Camera-type eye (tissue), 1 donor: ENCODE measurements around the gene RUNDC1. TPM values are rescaled to one million over a fixed set of nuclear protein-coding genes. Genes with fewer than 3 reads are reported as not detected.

Experiments
- total RNA-seq: library from RNA; depleted of rRNA; stranded (reverse); fragments of >200 nt; gene quantifications from one replicate; pipeline ENCODE4 v1.2.3, GENCODE V29; 2014

The RUNDC1 gene
- total RNA-seq: 16.8 TPM

DNA sequence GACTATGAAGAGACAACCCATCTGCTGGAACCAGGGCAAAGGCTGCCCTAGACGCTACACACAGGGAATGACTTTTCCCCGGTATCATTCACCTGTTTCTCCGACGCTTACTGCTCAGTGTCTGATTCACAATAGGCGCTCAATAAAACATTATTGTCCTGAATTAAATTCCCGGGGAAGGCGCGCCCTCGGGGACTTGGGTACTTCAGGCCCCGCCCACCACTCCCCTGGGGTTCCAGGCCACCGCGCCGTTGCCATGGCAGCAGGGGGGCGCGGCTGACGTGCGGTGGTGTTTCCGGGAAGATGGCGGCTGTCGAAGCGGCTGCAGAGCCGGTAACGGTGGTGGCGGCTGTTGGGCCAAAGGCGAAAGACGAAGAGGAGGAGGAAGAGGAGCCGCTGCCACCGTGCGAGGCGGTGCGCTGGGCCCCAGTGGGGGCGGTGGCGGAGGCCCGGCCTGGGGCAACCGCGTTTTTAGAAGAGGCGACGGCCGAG lies at the start of gene RUNDC1:
TSS of gene RUNDC1 (plus strand) at position 292 of the 492 bp plus-strand sequence. CDS start at position 304, 12 bp downstream.

DNA sequence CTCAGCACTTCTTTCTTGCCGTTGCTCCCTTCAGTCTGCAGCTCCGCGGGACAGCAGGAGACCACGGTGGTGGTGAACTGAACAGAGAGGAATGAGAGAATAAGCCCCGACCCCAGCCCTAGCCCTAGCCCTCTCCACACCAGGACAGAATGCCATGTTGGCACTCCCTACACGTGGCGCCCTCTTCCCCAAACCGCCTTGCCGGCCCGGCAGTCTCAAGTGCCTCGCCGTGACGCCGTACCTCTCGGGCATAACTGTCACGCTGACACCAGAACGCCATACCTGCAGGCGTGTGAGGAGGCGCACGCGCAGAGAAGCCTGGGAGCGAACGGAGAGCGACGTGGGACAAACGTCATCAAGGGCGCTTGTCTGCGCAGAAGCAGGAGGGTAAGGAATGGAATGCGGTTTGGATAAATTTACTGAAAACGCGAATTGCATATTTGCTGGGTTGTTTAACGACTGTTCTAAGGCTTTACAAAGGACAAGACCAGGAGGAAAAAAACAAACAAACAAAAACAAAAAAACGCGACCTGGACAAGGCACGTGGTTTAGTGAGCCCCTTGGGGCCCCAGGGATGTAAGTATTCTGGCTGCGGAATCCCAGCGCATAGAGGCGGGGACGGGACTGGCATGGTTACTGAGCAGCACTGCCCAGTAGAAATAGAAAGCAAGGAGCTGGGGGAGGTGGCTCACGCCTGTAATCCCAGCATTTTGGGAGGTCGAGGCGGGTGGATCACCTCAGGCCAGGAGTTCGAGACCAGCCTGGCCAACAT lies 16.0 kb upstream of the RUNDC1 start, which contains the start of gene AARSD1:
TSS of gene AARSD1 (minus strand) at position 294 of the 772 bp plus-strand sequence. CDS start at position 280, 14 bp downstream.

DNA sequence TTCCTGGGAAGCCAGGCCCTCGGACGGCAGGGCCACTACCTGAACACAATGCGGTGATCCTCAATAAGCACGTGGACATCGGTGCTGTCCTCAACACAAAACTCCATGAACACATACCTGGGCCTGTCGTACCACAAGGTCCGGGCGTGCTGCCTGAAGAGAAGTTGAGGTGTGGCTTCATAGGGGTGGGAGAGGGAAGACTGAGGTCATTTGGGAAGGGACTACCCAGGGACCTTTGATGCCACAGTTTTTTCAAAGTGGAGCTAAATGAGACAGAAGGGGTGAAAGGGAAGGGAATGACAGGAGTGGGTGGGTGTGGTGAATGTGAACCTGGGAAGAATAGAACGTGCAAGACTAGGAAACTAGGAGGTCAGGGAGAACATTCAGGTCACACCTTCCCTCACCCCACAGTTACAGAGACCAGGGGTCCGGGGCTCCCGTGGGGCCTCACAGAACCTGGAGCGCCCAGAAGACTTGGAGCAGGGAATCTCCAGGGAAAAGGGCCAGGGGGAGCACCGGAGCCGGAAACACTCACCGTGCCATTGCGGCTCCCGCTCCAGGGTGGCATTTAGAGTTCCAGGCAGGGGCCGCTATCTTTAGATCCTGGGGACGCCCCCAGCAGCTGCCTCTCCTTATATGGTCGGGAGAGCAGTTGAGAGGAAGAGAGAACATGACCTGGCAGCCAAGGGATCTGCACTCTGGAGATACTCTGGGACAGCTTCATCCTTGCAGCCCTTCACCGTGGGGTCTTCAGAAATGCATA lies 673 bp upstream of the RUNDC1 start, which contains the start of gene PTGES3L:
TSS of gene PTGES3L (minus strand) at position 570 of the 763 bp plus-strand sequence. CDS start at position 543, 27 bp downstream.

DNA sequence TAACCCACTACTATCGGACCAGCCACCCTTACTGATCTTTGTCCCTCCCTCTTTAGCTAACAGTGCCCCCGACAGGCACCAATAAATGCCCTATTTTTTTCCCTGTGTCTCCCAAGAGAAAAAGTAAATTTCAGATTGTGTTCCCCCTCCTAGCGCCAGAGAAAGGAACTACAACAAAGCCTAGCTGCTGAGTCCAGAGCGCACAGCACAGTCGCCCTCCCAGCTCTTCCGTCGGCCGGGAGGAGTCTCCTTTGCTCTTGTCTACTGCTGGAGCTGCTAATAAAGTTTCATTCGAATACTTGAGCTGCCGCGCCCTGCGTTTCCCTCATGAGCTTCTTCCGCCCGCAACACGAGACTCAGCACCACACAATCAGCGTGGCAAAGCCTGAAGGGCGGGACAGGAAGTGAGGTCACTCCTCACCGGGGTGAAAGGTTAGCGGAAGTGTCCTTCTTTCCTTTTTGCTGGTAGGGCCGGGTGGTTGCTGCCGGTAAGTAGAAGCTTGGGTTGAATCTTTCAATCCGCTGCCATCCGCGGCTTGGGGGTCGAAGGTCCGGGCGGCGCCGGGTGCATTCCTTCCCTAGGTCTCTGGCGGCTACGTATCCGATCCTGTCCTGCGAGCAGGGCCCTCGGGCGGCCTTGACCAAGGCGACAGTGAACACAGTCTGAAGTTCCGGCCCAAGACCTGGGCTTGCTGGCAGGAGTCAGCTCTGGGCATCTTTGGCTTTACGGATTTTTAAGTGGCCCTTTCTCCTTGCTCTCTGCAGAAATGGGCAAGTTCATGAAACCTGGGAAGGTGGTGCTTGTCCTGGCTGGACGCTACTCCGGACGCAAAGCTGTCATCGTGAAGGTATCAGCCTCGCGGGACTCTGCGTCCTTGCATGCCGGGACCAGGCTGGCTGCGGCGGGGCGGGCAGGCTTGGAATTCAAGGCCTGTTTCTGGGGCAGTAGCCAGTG lies 17.9 kb downstream of the RUNDC1 start, which contains the start of gene RPL27:
TSS of gene RPL27 (plus strand) at position 436 of the 955 bp plus-strand sequence. CDS start at position 768, 332 bp downstream.

DNA sequence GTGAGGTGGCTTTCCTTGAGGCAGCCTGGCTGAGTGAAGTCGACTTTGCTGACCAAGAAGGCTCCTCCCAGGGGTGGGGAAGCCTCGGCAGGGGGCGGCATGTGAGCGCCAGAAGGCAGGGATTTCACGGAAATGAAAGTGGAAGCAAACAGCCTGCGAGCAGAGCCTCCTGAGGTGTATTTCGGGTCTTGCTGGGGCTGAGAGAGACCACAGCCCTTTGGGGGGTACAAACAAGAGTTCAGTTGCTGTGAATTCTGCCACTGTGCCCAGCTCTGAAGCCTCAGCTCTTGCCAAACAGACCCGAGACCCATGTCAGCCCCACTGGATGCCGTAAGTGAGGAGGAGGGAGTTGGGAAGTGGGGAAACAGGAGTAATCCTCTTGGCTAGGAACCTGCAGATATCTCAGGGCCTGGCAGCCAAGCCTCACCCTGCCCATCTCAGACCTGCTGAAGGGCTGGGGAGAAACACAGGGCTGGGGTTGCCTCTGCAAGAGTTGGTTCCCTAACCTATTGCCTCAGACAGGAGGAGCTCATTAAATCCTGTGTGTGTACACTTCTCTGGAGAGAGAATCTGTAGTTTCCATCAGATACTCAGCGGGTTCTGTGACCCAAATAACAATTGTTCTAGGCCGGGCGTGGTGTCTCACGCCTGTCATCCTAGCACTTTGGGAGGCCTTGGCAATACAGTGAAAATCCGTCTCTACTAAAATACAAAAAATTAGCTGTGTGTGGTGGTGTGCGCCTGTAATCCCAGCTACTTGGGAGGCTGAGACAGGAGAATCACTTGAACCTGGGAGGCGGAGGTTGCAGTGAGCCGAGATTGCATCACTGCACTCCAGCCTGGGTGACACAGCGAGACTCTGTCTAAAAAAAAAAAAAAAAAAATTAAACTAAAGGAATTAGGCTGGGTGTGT lies 26.5 kb downstream of the RUNDC1 start, which contains the start of gene IFI35:
TSS of gene IFI35 (plus strand) at position 146 of the 913 bp plus-strand sequence. CDS start at position 310, 164 bp downstream.

DNA sequence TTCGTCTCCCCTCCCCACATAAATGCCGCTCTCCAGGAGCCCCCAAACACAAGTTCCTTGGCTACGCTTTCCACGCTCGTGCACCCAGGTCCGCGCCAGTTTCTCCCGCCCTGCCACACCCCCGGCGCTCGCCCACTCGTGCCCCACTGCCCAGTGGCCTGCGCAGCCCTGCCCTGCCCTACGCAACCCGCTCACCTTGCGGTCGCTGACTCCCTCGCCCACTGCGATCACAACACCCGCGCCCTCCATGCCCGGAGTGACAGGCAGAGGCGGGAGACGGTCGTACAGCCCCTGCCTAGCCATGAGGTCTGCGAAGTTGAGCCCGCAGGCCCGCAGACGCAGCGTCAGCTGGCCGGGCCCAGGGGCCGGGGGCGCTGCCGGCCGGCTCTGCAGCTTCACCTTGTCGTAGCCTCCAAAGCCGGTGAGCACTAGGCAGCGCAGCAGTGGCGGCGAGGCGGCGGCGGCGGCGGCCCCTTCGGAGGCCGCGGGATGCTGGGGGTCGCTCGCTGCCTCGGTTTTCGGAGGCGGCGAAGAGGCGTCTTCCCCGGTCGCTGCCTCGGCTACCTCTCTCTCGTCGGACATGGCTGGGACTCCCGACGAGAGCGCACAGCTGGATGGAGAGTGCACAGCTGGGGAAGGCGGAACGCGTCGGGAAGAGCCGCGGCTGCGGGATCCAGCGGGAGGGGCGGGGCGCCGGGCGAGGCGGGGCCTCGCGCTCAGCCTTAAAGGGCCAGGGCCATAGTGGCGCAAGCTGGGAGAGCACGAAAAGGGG lies 41.6 kb downstream of the RUNDC1 start, which contains the start of gene VAT1:
TSS of gene VAT1 (minus strand) at position 645 of the 772 bp plus-strand sequence. CDS start at position 582, 63 bp downstream.

DNA sequence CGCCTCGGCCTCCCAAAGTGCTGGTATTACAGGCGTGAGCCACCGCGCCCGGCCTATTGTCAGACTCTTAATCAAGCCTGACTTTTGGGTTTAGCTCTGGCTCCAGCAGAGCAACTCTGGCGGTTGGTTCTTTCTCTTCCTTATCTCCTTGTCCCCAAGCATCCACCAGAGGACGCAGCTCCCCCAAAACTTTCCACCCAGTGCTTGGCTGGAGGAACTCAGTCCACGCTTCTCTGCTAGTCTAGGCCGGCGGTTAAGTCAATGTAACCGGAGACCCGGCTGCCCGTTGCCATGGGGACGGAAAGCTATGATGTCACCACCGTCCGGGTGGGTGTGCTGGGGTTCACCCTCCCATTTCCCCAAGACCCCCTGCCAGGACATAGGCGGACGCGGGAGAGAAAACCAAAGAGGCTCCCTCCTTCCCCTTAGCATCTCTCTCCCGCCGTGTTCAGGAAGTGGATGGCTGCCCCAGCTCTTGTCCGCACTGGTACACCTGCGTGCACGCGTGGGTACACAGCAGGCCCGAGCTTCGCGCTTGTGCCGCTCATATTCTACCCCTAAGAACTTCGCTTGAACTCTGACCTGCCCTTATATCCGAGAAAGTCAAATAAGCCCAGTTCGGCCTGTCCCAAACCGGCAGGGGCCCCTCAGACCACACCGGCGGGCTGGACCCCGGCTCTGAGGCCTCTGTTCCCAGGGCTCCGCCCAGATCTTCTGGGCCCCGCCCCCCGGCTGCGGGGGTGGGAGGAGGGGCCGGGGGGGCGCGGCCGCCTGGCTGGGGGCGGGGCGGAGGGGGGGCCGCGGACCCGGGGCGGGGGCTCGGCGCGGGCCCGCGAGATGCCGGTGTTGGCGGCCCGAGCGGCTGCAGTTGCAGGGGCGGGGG lies 44.3 kb downstream of the RUNDC1 start, which contains the start of gene RND2:
TSS of gene RND2 (plus strand) at position 825 of the 883 bp plus-strand sequence. CDS start 117 bp downstream, outside the sequence.

Other genes starting within 250 kb of the RUNDC1 start
- 60.3 TPM for gene EZH1, start 235.5 kb upstream of the RUNDC1 start, total RNA-seq
- gene RAMP2, start 219.3 kb upstream of the RUNDC1 start, total RNA-seq: 26.2 TPM
- 48.2 TPM for gene VPS25, start 207.1 kb upstream of the RUNDC1 start, total RNA-seq
- 0.33 TPM for gene WNK4, start 200.0 kb upstream of the RUNDC1 start, total RNA-seq
- 52.7 TPM for gene COA3, start 181.9 kb upstream of the RUNDC1 start, total RNA-seq
- not detected for gene CNTD1, start 181.7 kb upstream of the RUNDC1 start, total RNA-seq
- 76.0 TPM for gene BECN1, start 156.3 kb upstream of the RUNDC1 start, total RNA-seq
- 49.4 TPM for gene PSME3, start 147.2 kb upstream of the RUNDC1 start, total RNA-seq
- gene AOC2, start 136.0 kb upstream of the RUNDC1 start, total RNA-seq: 44.6 TPM
- 18.6 TPM for gene AOC3, start 129.4 kb upstream of the RUNDC1 start, total RNA-seq
- not detected for gene G6PC1, start 79.8 kb upstream of the RUNDC1 start, total RNA-seq
- 22.0 TPM for gene AARSD1, start 16.1 kb upstream of the RUNDC1 start, total RNA-seq
- gene PTGES3L, start 485 bp upstream of the RUNDC1 start, total RNA-seq: 4.0 TPM
- gene RPL27, start 17.9 kb downstream of the RUNDC1 start, total RNA-seq: 706 TPM
- gene IFI35, start 26.2 kb downstream of the RUNDC1 start, total RNA-seq: 9.0 TPM
- 73.2 TPM for gene VAT1, start 41.8 kb downstream of the RUNDC1 start, total RNA-seq
- 8.2 TPM for gene RND2, start 44.7 kb downstream of the RUNDC1 start, total RNA-seq
- 24.4 TPM for gene BRCA1, start 144.8 kb downstream of the RUNDC1 start, total RNA-seq
- gene NBR1, start 190.6 kb downstream of the RUNDC1 start, total RNA-seq: 149 TPM
- 5.8 TPM for gene TMEM106A, start 231.3 kb downstream of the RUNDC1 start, total RNA-seq
- not detected for gene CCDC200, start 248.1 kb downstream of the RUNDC1 start, total RNA-seq